Gastroesophageal sphincter (tissue), 4 donors: Measurements from ENCODE around the gene HS2ST1. TPM values are rescaled to one million over a fixed set of nuclear protein-coding genes. Genes with fewer than 3 reads are reported as not detected.

Source experiments
- ATAC-seq: fragments of 150-250 bp; one replicate; pipeline ENCODE4 v1.9.1; 2016; ENCODE audit warnings: mild to moderate bottlenecking, moderate library complexity
- H3K27ac ChIP-seq, 4 donors: fragments of 200-600 bp; sonication (generic) in 3 of 4; 1 replicate in 3 of 4; 2 replicates in 1 of 4; pipeline ENCODE4 v1.5.1; 2016 to 2019
- H3K27me3 ChIP-seq: fragments of 200-600 bp; sonication (generic); one replicate; pipeline ENCODE4 v1.5.1; 2019
- H3K36me3 ChIP-seq, 2 donors: fragments of 200-600 bp; sonication (generic); one replicate each; pipeline ENCODE4 v1.5.1; 2019; ENCODE audit warnings: control low read depth in 1 of 2
- H3K4me1 ChIP-seq, 3 donors: fragments of 200-600 bp; sonication (generic); 1 replicate in 2 of 3; 2 replicates in 1 of 3; pipeline ENCODE4 v1.5.1; 2016 to 2019; ENCODE audit warnings: control low read depth in 2 of 3
- H3K4me3 ChIP-seq, 2 donors: fragments of 200-600 bp; sonication (generic); one replicate each; pipeline ENCODE4 v1.5.1; 2019; ENCODE audit warnings: mild to moderate bottlenecking in 1 of 2, moderate library complexity in 1 of 2
- H3K9me3 ChIP-seq, 3 donors: fragments of 200-600 bp; sonication (generic); one replicate each; pipeline ENCODE4 v1.5.1; 2017 to 2019; ENCODE audit warnings: control low read depth in 2 of 3
- EP300 ChIP-seq: sonication (generic); formaldehyde crosslinking; IDR thresholded peaks from one replicate; pipeline ENCODE4 v1.6.1; 2017; ENCODE audit warnings: antibody characterized with exemption, mild to moderate bottlenecking
- POLR2A ChIP-seq, 2 donors: fragments of 450-650 bp; IDR thresholded peaks; one replicate each; pipeline ENCODE4 v1.6.1; 2017; ENCODE audit warnings: antibody characterized with exemption in 2 of 2, mild to moderate bottlenecking in 2 of 2, moderate library complexity in 1 of 2
- POLR2AphosphoS5 ChIP-seq: sonication (generic); formaldehyde crosslinking; IDR thresholded peaks from one replicate; pipeline ENCODE4 v1.6.1; 2017; ENCODE audit warnings: antibody characterized with exemption
- WGBS, 2 donors: methylation state at CpG; one replicate each; pipeline ENCODE4 v1.1.5; 2018; ENCODE audit warnings: low coverage in 1 of 2; 5-methylcytosine and 5-hydroxymethylcytosine counted together
- total RNA-seq, 4 donors: library from RNA; depleted of rRNA; stranded (reverse); fragments of >200 nt; gene quantifications; one replicate each; pipeline ENCODE4 v1.1.0, GENCODE V29; 2016
- TF ChIP-seq, protein P1 (sequence below), 4 experiments: fragments of 200-600 bp in 2 of 4; fragments of 450-650 bp in 2 of 4; sonication (generic) in 1 of 4; IDR thresholded peaks; one replicate each; pipeline ENCODE4 v1.5.1; 2017 to 2019; ENCODE audit warnings: antibody characterized with exemption in 4 of 4, mild to moderate bottlenecking in 2 of 4, moderate library complexity in 2 of 4

Gene HS2ST1
- total RNA-seq, 4 donors from 2014 or later = 10.3 to 17.0 (median 11.7) TPM

- 100% methylated on average over 1 of the region's 2 CpGs; no CpG with 5 or more reads in 1 of the 2 donors for WGBS, 2 donors
- no peaks in the 10 kb centered on the region for H3K27me3 ChIP-seq
- H3K27ac ChIP-seq = no peak overlapping the region
- H3K4me3 ChIP-seq = no peak overlapping the region
- no peak for ATAC-seq
- H3K9me3 ChIP-seq = no peaks in the 10 kb centered on the region
- no peaks in the 10 kb centered on the region for H3K36me3 ChIP-seq
- no peaks in the 10 kb centered on the region for H3K4me1 ChIP-seq
- TF ChIP-seq EP300 (no peak), POLR2A (IDR thresholded peaks at IDR 0.05) (no peak), POLR2AphosphoS5 (no peak)
- TF ChIP-seq, protein P1, sequence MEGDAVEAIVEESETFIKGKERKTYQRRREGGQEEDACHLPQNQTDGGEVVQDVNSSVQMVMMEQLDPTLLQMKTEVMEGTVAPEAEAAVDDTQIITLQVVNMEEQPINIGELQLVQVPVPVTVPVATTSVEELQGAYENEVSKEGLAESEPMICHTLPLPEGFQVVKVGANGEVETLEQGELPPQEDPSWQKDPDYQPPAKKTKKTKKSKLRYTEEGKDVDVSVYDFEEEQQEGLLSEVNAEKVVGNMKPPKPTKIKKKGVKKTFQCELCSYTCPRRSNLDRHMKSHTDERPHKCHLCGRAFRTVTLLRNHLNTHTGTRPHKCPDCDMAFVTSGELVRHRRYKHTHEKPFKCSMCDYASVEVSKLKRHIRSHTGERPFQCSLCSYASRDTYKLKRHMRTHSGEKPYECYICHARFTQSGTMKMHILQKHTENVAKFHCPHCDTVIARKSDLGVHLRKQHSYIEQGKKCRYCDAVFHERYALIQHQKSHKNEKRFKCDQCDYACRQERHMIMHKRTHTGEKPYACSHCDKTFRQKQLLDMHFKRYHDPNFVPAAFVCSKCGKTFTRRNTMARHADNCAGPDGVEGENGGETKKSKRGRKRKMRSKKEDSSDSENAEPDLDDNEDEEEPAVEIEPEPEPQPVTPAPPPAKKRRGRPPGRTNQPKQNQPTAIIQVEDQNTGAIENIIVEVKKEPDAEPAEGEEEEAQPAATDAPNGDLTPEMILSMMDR (IDR thresholded peaks at IDR 0.05) = no peak
These were observed 76.4 kb downstream of the HS2ST1 start for GRCh38 chr1:86990826-86991225.

DNA sequence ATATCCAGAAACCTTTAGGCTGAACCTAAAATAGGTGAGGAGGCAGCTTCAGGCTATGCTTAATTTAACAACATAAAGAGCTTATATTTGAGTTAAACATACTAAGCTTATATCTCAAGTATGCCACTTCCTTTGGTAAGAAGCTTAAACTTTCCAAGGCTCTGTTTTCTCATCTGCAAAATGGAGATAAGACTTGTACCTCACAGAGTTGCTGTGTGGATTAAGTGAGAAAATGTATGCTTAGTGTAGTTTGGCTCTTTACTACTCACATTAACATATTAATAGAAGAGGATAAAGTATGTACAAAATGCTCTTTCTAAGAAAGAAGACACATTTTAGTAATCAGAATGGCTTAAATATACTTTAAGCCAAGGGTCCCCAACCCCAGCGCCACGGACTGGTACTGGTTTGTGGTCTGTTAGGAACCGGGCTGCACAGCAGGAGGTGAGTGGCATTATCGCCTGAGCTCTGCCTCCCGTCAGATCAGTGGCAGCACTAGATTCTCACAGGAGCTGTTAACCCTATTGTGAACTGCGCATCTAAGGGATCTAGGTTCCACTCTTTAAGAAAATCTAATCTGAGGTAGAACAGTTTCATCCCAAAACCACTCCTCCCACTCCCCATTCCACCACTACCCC lies 77.2 kb downstream of the HS2ST1 start:
- no peak overlapping the region for H3K27ac ChIP-seq
- H3K4me3 ChIP-seq = no peak overlapping the region
- TF ChIP-seq POLR2AphosphoS5 = no peak
- TF ChIP-seq, protein P1 (IDR thresholded peaks at IDR 0.05) = no peak
- TF ChIP-seq POLR2A (IDR thresholded peaks at IDR 0.05) = no peak
- TF ChIP-seq EP300 = no peak
- H3K4me1 ChIP-seq = no peaks in the 10 kb centered on the region
- 87 to 88% methylated on average over 6 of the region's 6 CpGs for WGBS, 2 donors
- no peaks in the 10 kb centered on the region for H3K36me3 ChIP-seq
- no peaks in the 10 kb centered on the region for H3K27me3 ChIP-seq
- no peak for ATAC-seq
- H3K9me3 ChIP-seq = no peaks in the 10 kb centered on the region

DNA sequence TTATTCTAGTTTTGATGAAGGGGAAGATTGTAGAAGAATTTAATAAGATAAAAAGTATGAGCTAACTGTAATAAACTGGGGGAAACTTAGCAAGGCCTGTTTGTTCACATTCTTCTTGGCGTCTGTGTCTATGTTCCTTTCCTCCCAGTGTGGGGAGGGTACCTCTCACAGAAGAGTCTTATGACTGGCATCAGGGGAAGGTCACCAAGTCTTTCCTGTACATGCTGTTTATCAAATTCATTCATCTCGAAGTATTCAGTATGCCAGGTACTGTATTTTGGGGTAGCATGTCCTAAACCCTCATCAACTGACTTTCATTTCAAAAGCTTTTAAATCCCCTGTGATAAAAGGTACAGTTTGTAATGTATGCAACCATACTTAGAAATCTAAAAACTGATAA lies 78.4 kb downstream of the HS2ST1 start:
- no peaks in the 10 kb centered on the region for H3K36me3 ChIP-seq
- TF ChIP-seq EP300 = no peak
- no peak for TF ChIP-seq POLR2AphosphoS5
- TF ChIP-seq, protein P1 (IDR thresholded peaks at IDR 0.05) = no peak
- H3K27me3 ChIP-seq = no peaks in the 10 kb centered on the region
- H3K4me1 ChIP-seq = no peaks in the 10 kb centered on the region
- no peak overlapping the region for H3K27ac ChIP-seq
- H3K4me3 ChIP-seq = no peak overlapping the region
- 77 to 100% methylated on average over 2 of the region's 2 CpGs for WGBS, 2 donors
- no peaks in the 10 kb centered on the region for H3K9me3 ChIP-seq
- no peak for ATAC-seq

DNA sequence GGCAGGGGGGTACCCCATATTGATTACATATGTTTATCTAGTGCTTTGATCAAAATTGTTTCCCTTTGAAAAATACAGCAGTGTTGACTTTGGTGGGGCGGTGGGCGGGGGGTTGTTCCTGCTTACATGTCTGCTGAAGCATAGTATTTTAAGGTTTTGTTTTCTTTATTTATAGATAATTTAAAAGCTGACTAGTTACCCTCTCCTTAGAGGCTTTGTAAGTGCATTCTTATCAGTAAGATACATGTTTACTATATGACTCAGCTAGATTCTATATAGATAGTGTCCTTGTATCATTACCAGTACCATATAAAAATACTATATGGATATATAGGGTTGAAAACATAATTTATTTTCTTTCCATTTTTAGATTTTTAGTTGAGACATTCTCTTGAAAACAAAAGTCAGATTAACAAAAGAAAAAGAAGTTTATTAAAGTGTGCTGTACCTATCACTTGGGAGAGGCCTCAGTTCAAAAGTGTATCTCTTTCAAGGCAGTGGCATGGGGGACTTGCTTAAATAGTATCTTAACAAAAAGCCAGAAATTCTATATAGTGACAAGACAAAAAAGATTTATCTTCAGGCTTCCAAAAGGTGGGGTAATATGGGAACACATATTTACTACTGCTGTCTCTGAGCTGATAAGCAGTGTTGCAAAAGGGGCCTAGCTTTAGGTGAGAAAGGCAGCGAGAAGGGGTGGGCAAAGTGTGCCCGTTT lies 79.0 kb downstream of the HS2ST1 start:
- Histone ChIP-seq H3K36me3 (no peaks in the 10 kb centered on the region), H3K4me1 (no peaks in the 10 kb centered on the region), H3K9me3 (no peaks in the 10 kb centered on the region), H3K4me3 (no peak overlapping the region), H3K27me3 (no peaks in the 10 kb centered on the region), H3K27ac (no peak overlapping the region)
- no peak for ATAC-seq
- 80 to 85% methylated on average over 4 of the region's 4 CpGs for WGBS, 2 donors
- TF ChIP-seq POLR2A (IDR thresholded peaks at IDR 0.05) = no peak
- TF ChIP-seq, protein P1 (IDR thresholded peaks at IDR 0.05) = no peak
- no peak for TF ChIP-seq POLR2AphosphoS5
- TF ChIP-seq EP300 = no peak

DNA sequence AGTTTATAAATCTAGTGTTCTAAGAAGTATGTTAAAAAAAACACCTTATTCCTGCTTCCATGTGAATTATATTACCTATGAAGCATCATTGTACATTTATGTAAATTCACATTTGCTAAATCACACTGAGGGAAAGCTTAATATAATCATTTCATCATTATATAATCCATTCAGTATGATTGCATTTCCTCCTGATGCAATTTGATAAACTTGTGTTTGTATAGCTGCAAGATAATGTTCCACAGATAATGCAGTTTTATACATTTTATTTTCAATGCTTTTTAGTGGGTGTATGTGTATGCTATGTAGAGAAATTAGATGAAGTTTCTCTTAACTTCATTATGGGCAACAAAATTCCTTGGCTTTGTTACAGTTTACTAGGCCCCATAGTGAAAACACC lies 79.6 kb downstream of the HS2ST1 start:
- Histone ChIP-seq H3K9me3 (no peaks in the 10 kb centered on the region), H3K4me1 (no peaks in the 10 kb centered on the region), H3K27ac (no peak overlapping the region), H3K4me3 (no peak overlapping the region), H3K36me3 (no peaks in the 10 kb centered on the region), H3K27me3 (no peaks in the 10 kb centered on the region)
- ATAC-seq = no peak
- TF ChIP-seq, protein P1 (IDR thresholded peaks at IDR 0.05) = no peak
- TF ChIP-seq EP300 (no peak), POLR2A (IDR thresholded peaks at IDR 0.05) (no peak), POLR2AphosphoS5 (no peak)
